ENCODE results near the gene RAB17.

- TF ChIP-seq POLR2A (IDR thresholded peaks at IDR 0.05; ENCODE audit: control extremely low read depth in 1 of 2, low read depth in 2 of 2, low read length in 2 of 2) = no peak
- TF ChIP-seq KDM5A (IDR thresholded peaks at IDR 0.05; ENCODE audit: low read length) = no peak
- TF ChIP-seq ZNF274 (IDR thresholded peaks at IDR 0.05; ENCODE audit: borderline replicate concordance, extremely low read depth, low read length) = no peak
- TF ChIP-seq EP300 (IDR thresholded peaks at IDR 0.05; ENCODE audit: borderline replicate concordance in 1 of 2, low read depth in 2 of 2, low read length in 2 of 2) = no peak
- no peak for TF ChIP-seq ATF2 (IDR thresholded peaks at IDR 0.05; ENCODE audit: low read length)
- no peak for TF ChIP-seq CTCF (IDR thresholded peaks at IDR 0.05; ENCODE audit: control extremely low read depth in 1 of 3, insufficient read depth in 1 of 3, low read depth in 1 of 3, low read length in 3 of 3)
- no peak for TF ChIP-seq EZH2 (IDR thresholded peaks at IDR 0.05; ENCODE audit: low read depth, low read length, severe bottlenecking)
- no peak for TF ChIP-seq TBP (IDR thresholded peaks at IDR 0.05; ENCODE audit: low read depth, low read length)
- TF ChIP-seq SP2 (IDR thresholded peaks at IDR 0.05; ENCODE audit: low read length) = no peak
- TF ChIP-seq MAX (IDR thresholded peaks at IDR 0.05) = no peak
- TF ChIP-seq RAD21 (IDR thresholded peaks at IDR 0.05 in 1 of 2, conservative IDR thresholded peaks at IDR 0.05 in 1 of 2; ENCODE audit: low read depth in 2 of 2, low read length in 2 of 2) = no peak
These were observed 23.9 kb downstream of the RAB17 start, which contains the start of gene PRLH for GRCh38 chr2:237566401-237567235.

Measured in H1 (cell line).